ENCODE measurements around the gene SETD4.

Gene SETD4

DNA sequence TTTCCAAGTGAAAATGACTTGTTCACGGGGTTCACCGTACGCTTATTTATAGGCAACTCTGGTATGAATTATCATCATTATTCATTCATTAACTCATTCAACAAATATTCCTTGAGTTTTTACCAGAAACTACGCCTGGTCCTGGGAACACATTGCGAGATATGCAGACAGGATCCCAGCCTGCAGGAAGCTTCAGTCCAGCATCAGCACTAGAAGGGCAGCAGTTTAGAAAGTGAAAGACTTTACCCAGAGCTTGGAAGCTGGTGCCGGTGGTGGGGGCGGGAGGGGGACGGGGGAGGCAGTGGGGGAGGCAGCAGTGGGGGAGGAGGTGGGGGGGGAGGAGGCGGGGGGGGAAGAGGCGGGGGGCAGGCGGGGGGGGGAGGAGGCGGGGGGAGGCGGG is 55.9 kb downstream of the SETD4 start:
- no peak for DNase-seq

DNA sequence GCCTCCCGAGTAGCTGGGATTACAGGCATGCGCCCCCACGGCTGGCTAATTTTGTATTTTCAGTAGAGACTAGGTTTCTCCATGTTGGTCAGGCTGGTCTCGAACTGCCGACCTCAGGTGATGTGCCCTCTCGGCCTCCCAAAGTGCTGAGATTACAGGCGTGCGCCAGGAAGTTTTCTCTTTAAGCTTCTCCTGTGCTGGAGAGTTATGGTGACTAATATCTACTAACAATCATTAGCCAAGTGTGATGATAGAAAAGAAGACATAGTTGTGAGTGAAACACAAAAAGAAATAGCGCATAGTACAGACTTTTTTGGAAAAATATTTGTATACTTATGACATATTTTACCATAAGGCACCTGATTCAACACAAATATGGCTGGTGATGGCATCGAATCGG is 56.5 kb downstream of the SETD4 start:
- DNase-seq: no peak

GRCh38 chr21:35996217-35996616 is 64.1 kb downstream of the SETD4 start:
- no peak for DNase-seq

GRCh38 chr21:35995522-35996088 is 64.7 kb downstream of the SETD4 start:
- no peak for DNase-seq

DNA sequence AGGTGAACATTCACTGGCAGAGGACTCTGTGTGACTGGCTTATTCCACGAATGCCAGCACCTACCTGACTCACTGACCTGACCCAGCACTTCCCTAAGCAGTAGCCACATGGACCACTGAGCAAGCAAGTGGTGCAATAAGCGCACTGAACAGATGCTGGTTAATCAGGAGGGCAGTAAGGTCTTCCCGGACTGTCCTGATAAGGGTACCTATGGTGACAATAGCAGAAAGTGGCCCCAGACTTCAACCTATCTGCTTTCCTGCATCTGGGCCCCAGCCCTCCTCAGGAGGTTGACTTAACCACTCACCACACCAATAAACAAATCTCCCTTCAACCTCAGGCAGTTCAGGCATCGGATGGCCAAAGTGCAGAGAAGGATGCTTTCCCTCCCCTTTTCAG is 65.7 kb downstream of the SETD4 start:
- no peak for DNase-seq

DNA sequence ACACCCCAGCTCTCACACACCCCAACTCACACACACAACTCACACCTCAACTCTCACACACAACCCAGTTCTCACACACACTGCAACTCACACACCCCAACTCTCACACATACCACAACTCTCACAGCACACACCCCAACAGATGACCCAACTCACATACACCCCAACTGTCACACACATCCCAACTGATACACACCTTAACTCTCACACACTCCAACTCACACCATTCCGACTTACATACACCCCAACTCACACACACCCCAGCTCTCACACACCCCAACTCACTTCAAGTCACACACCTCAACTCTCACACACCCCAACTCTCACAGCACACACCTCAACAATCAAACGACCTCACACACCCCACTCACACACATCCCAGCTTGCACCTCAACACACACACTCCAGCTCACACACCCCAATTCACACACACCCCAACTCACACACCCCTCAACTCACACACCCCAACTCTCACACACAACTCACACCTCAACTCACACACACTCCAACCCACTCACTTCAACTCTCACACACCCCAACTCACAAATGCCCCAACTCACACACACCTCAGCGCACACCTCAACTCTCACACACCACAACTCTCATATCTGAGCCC is 66.3 kb downstream of the SETD4 start:
- DNase-seq: no peak

GRCh38 chr21:35991131-35991530 is 69.2 kb downstream of the SETD4 start:
- no peak for DNase-seq

GRCh38 chr21:35990609-35991008 is 69.7 kb downstream of the SETD4 start:
- DNase-seq: no peak

GRCh38 chr21:35989138-35989735 is 71.1 kb downstream of the SETD4 start:
- DNase-seq: no peak

GRCh38 chr21:35988416-35989137 is 71.7 kb downstream of the SETD4 start:
- DNase-seq: no peak

DNA sequence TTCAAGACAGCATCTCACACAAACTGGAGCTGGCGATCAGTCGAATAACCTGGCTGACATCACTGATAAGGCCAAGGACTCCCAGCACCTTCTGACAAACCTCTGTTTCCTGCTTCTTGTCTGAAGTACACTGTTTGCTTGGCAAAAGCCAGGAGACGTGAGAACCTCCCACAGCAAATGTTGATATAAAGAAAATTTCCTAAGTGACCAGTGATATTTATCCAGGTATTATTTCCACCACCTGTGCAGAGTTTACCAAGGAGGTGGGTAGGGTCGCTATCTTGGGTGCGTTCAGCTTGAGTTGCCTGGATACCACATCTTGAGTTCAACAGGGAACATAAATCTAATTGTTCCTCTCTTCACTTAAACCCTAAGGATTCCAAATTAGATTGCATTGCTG is 72.9 kb downstream of the SETD4 start:
- no peak for DNase-seq

- DNase-seq: no peak
Measured at GRCh38 chr21:35984654-35985361, 75.5 kb downstream of the SETD4 start.

All from T-helper 9 cell (primary cell).